ENCODE measurements around the gene PKN2.

GRCh38 chr1:88742531-88742930 is 58.5 kb downstream of the PKN2 start:
- TF ChIP-seq CTCF (IDR thresholded peaks at IDR 0.05) (no peak), POLR2A (IDR thresholded peaks at IDR 0.05) (no peak)

Data from body of pancreas (tissue), 4 donors.